ENCODE data around the gene ADRA2B.

GRCh38 chr2:96100893-96101304 is 15.5 kb downstream of the ADRA2B start:
- TF ChIP-seq CTCF (IDR thresholded peaks at IDR 0.05; ENCODE audit: low read length), result no peak
- no peak for TF ChIP-seq EZH2 (IDR thresholded peaks at IDR 0.05; ENCODE audit: borderline replicate concordance, low read length)

Measured in OCI-LY1 (cell line).